Activated T-cell treated with anti-CD3 and anti-CD28 coated beads, Interleukin-2, amount 50 U/mL, for 4 hours (primary cell): Measurements from ENCODE around the gene TXNDC2. TPM values are rescaled to one million over a fixed set of nuclear protein-coding genes. Genes with fewer than 3 reads are reported as not detected.

Source experiments
- ATAC-seq, 2 donors: fragments of 200-7000 bp; cut with Tn5 transposase; one replicate each; pipeline ENCODE4 v1.10.0; 2021
- DNase-seq: peaks from one replicate; pipeline ENCODE4 v3.0.0-alpha.2; 2020
- H3K27me3 Mint-ChIP-seq: one replicate; pipeline ENCODE4 v1.8.0; 2021; ENCODE audit warnings: low read depth, mixed read lengths
- H3K36me3 Mint-ChIP-seq: one replicate; pipeline ENCODE4 v1.8.0; 2022; ENCODE audit warnings: mixed read lengths; ENCODE audit not compliant: insufficient read depth
- H3K4me1 Mint-ChIP-seq: one replicate; pipeline ENCODE4 v1.8.0; 2021; ENCODE audit warnings: low read depth, mixed read lengths
- H3K4me3 Mint-ChIP-seq: one replicate; pipeline ENCODE4 v1.8.0; 2021; ENCODE audit warnings: mild to moderate bottlenecking, moderate library complexity, mixed read lengths
- H3K9me3 Mint-ChIP-seq: one replicate; pipeline ENCODE4 v1.8.0; 2021; ENCODE audit warnings: mixed read lengths
- total RNA-seq, 3 donors: library from RNA; stranded (reverse); gene quantifications; one replicate each; pipeline ENCODE4 v1.2.1, GENCODE V29; 2021

Gene TXNDC2
- total RNA-seq, 3 donors from 2014 or later: not detected

- ATAC-seq (no peak), DNase-seq (no peak)
- H3K4me3 Mint-ChIP-seq: no peak overlapping the region
- H3K9me3 Mint-ChIP-seq: no peaks in the 10 kb centered on the region
- no peaks in the 10 kb centered on the region for H3K27me3 Mint-ChIP-seq
- peaks cover 32% of the 10 kb centered on the region for H3K4me1 Mint-ChIP-seq
- H3K36me3 Mint-ChIP-seq: peaks cover 3% of the 10 kb centered on the region
Measured at GRCh38 chr18:9918016-9918680, 32.4 kb downstream of the TXNDC2 start.

- H3K9me3 Mint-ChIP-seq: no peaks in the 10 kb centered on the region
- DNase-seq (no peak), ATAC-seq (no peak)
- H3K36me3 Mint-ChIP-seq: peaks cover 4% of the 10 kb centered on the region
- H3K4me1 Mint-ChIP-seq: peaks cover 43% of the 10 kb centered on the region
- H3K4me3 Mint-ChIP-seq: no peak overlapping the region
- no peaks in the 10 kb centered on the region for H3K27me3 Mint-ChIP-seq
Measured at GRCh38 chr18:9919564-9920232, 33.9 kb downstream of the TXNDC2 start.

GRCh38 chr18:9922592-9923311 is 37.0 kb downstream of the TXNDC2 start:
- H3K4me1 Mint-ChIP-seq: peaks cover 53% of the 10 kb centered on the region
- no peak overlapping the region for H3K4me3 Mint-ChIP-seq
- ATAC-seq (no peak), DNase-seq (no peak)
- H3K27me3 Mint-ChIP-seq: no peaks in the 10 kb centered on the region
- peaks cover 1% of the 10 kb centered on the region for H3K36me3 Mint-ChIP-seq
- H3K9me3 Mint-ChIP-seq: no peaks in the 10 kb centered on the region

GRCh38 chr18:9924371-9924943 is 38.7 kb downstream of the TXNDC2 start:
- H3K9me3 Mint-ChIP-seq: no peaks in the 10 kb centered on the region
- H3K4me3 Mint-ChIP-seq: peak overlapping the region; percentile 3
- H3K4me1 Mint-ChIP-seq: peaks cover 68% of the 10 kb centered on the region
- H3K27me3 Mint-ChIP-seq: no peaks in the 10 kb centered on the region
- H3K36me3 Mint-ChIP-seq: peaks cover 1% of the 10 kb centered on the region
- DNase-seq (no peak), ATAC-seq (no peak)

- peaks cover 73% of the 10 kb centered on the region for H3K4me1 Mint-ChIP-seq
Measured at GRCh38 chr18:9925369-9925768, 39.6 kb downstream of the TXNDC2 start.

GRCh38 chr18:9925795-9926194 is 40.0 kb downstream of the TXNDC2 start:
- no peak for DNase-seq
- Mint-ChIP-seq H3K4me1 (peaks cover 75% of the 10 kb centered on the region), H3K4me3 (no peak overlapping the region), H3K36me3 (peaks cover 1% of the 10 kb centered on the region), H3K27me3 (no peaks in the 10 kb centered on the region), H3K9me3 (no peaks in the 10 kb centered on the region)
- no peak for ATAC-seq

More at GRCh38 chr18:9925369-9925768, 39.6 kb downstream of the TXNDC2 start:
- DNase-seq (no peak), ATAC-seq (no peak)
- no peaks in the 10 kb centered on the region for H3K9me3 Mint-ChIP-seq
- no peaks in the 10 kb centered on the region for H3K27me3 Mint-ChIP-seq
- peaks cover 1% of the 10 kb centered on the region for H3K36me3 Mint-ChIP-seq
- H3K4me3 Mint-ChIP-seq: no peak overlapping the region

GRCh38 chr18:9926223-9926894 is 40.6 kb downstream of the TXNDC2 start:
- peaks cover 80% of the 10 kb centered on the region for H3K4me1 Mint-ChIP-seq
- no peaks in the 10 kb centered on the region for H3K9me3 Mint-ChIP-seq
- no peak for DNase-seq
- H3K36me3 Mint-ChIP-seq: peaks cover 1% of the 10 kb centered on the region
- no peaks in the 10 kb centered on the region for H3K27me3 Mint-ChIP-seq
- no peak overlapping the region for H3K4me3 Mint-ChIP-seq
- ATAC-seq: peak; percentile 16 to 35

- Mint-ChIP-seq H3K4me1 (peaks cover 83% of the 10 kb centered on the region), H3K4me3 (peak overlapping the region; percentile 7), H3K27me3 (no peaks in the 10 kb centered on the region), H3K36me3 (peaks cover 4% of the 10 kb centered on the region), H3K9me3 (no peaks in the 10 kb centered on the region)
- DNase-seq: no peak
- no peak for ATAC-seq
Measured at GRCh38 chr18:9926977-9927376, 41.2 kb downstream of the TXNDC2 start.

GRCh38 chr18:9927392-9928063 is 41.8 kb downstream of the TXNDC2 start:
- Mint-ChIP-seq H3K4me3 (peak overlapping the region; percentile 7), H3K27me3 (no peaks in the 10 kb centered on the region), H3K9me3 (no peaks in the 10 kb centered on the region), H3K36me3 (peaks cover 6% of the 10 kb centered on the region), H3K4me1 (peaks cover 82% of the 10 kb centered on the region)
- no peak for ATAC-seq
- DNase-seq: no peak

- Mint-ChIP-seq H3K36me3 (peaks cover 14% of the 10 kb centered on the region), H3K4me3 (no peak overlapping the region), H3K27me3 (no peaks in the 10 kb centered on the region), H3K4me1 (peaks cover 74% of the 10 kb centered on the region), H3K9me3 (no peaks in the 10 kb centered on the region)
- peak; percentile 39 to 62 for ATAC-seq
- DNase-seq: no peak
Measured at GRCh38 chr18:9928646-9929259, 43.0 kb downstream of the TXNDC2 start.

GRCh38 chr18:9930299-9930884 is 44.6 kb downstream of the TXNDC2 start:
- DNase-seq: no peak
- ATAC-seq: no peak
- H3K4me1 Mint-ChIP-seq: peaks cover 61% of the 10 kb centered on the region
- H3K4me3 Mint-ChIP-seq: no peak overlapping the region
- H3K36me3 Mint-ChIP-seq: peaks cover 16% of the 10 kb centered on the region
- H3K9me3 Mint-ChIP-seq: no peaks in the 10 kb centered on the region
- H3K27me3 Mint-ChIP-seq: no peaks in the 10 kb centered on the region

GRCh38 chr18:9931146-9931545 is 45.4 kb downstream of the TXNDC2 start:
- peaks cover 54% of the 10 kb centered on the region for H3K4me1 Mint-ChIP-seq
- peaks cover 18% of the 10 kb centered on the region for H3K36me3 Mint-ChIP-seq
- H3K9me3 Mint-ChIP-seq: no peaks in the 10 kb centered on the region
- ATAC-seq (no peak), DNase-seq (no peak)
- no peaks in the 10 kb centered on the region for H3K27me3 Mint-ChIP-seq
- no peak overlapping the region for H3K4me3 Mint-ChIP-seq

- DNase-seq: no peak
- no peak overlapping the region for H3K4me3 Mint-ChIP-seq
- no peaks in the 10 kb centered on the region for H3K9me3 Mint-ChIP-seq
- H3K27me3 Mint-ChIP-seq: no peaks in the 10 kb centered on the region
- H3K4me1 Mint-ChIP-seq: peaks cover 49% of the 10 kb centered on the region
- ATAC-seq: no peak
- peaks cover 18% of the 10 kb centered on the region for H3K36me3 Mint-ChIP-seq
Measured at GRCh38 chr18:9931678-9932077, 45.9 kb downstream of the TXNDC2 start.
